Right lobe of liver (tissue), 4 donors: ENCODE results near the gene CPXM2.

Experiments used
- CTCF ChIP-seq, 4 donors: fragments of 200-600 bp in 3 of 4; fragments of 450-650 bp in 1 of 4; IDR thresholded peaks; one replicate each; pipeline versions ENCODE4 v1.5.1 to v1.8.0; 2016 to 2022; ENCODE audit warnings: antibody characterized with exemption in 4 of 4, mild to moderate bottlenecking in 2 of 4
- POLR2A ChIP-seq: fragments of 450-650 bp; IDR thresholded peaks from one replicate; pipeline ENCODE4 v1.6.1; 2017; ENCODE audit warnings: antibody characterized with exemption, mild to moderate bottlenecking
- donor health status: DM: no; HTN: no; CAD: no.
- donor health status: DM: no; HTN: no; CAD: no.
- donor health status: DM: no; HTN: yes; CAD: no.

- no peak for TF ChIP-seq CTCF (IDR thresholded peaks at IDR 0.05)
- TF ChIP-seq POLR2A = no peak
Measured at GRCh38 chr10:123796736-123797135, 94.9 kb downstream of the CPXM2 start.
